Fibroblast of villous mesenchyme (primary cell): Measurements from ENCODE around the gene CALHM5. TPM values are rescaled to one million over a fixed set of nuclear protein-coding genes. Genes with fewer than 3 reads are reported as not detected.

ENCODE experiments used
- DNase-seq: peaks from one replicate; pipeline ENCODE4 v3.0.0-alpha.2; 2010; ENCODE audit warnings: low read depth
- H3K4me3 ChIP-seq: 2 replicates; pipeline ENCODE4 v1.5.1; 2011; ENCODE audit warnings: low read depth, mild to moderate bottlenecking, low read length
- total RNA-seq: library from RNA; depleted of rRNA; stranded (reverse); fragments of >200 nt; gene quantifications from 2 replicates; pipeline ENCODE4 v1.2.3, GENCODE V29; 2012
- TF ChIP-seq, protein P1 (sequence below): IDR thresholded peaks from 2 replicates; pipeline ENCODE4 v1.5.1; 2012; ENCODE audit warnings: low read depth, mild to moderate bottlenecking, low read length; ENCODE audit not compliant: insufficient read depth

Gene CALHM5
- total RNA-seq, 1 donor: 4.7 TPM

DNA sequence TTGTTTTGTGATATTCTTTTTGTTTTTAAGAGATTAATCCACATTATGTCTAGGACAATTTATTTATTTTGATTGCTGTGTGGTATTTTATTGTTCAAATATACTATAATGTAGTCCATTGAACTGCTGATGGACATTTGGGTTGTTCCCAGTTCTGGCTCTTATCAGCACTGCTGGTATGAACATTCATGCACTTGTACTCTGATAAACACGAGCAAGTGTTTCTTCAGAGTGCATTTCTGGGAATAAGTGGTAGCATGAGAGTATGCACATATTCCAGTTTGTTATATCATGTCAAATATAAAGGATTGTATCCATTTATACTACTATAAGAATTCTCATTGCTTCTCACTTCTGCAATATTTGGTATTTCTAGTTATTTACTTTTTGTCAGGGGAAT lies 43.1 kb upstream of the CALHM5 start:
- TF ChIP-seq, protein P1, sequence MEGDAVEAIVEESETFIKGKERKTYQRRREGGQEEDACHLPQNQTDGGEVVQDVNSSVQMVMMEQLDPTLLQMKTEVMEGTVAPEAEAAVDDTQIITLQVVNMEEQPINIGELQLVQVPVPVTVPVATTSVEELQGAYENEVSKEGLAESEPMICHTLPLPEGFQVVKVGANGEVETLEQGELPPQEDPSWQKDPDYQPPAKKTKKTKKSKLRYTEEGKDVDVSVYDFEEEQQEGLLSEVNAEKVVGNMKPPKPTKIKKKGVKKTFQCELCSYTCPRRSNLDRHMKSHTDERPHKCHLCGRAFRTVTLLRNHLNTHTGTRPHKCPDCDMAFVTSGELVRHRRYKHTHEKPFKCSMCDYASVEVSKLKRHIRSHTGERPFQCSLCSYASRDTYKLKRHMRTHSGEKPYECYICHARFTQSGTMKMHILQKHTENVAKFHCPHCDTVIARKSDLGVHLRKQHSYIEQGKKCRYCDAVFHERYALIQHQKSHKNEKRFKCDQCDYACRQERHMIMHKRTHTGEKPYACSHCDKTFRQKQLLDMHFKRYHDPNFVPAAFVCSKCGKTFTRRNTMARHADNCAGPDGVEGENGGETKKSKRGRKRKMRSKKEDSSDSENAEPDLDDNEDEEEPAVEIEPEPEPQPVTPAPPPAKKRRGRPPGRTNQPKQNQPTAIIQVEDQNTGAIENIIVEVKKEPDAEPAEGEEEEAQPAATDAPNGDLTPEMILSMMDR: no peak
- H3K4me3 ChIP-seq: no peak overlapping the region
- DNase-seq: no peak

DNA sequence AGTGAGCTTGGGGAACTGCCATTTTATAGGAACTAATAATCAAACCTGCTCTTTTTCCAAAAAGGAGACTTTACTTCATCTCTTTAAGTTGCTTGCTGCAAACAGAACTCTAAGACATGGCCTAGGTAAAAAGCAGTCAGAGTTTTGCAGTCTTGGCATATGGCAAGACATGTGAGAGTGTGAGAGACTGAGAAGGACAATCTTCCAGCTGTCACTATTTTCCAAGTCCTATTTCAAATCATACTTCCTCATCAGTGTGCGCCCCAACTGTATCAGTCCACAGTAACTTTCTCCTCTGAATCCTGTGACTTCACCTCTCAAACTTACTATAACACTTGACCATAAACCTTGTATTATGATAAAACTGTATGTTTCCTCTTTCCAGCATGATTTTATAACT lies 39.9 kb upstream of the CALHM5 start:
- DNase-seq: no peak
- TF ChIP-seq, protein P1: no peak

DNA sequence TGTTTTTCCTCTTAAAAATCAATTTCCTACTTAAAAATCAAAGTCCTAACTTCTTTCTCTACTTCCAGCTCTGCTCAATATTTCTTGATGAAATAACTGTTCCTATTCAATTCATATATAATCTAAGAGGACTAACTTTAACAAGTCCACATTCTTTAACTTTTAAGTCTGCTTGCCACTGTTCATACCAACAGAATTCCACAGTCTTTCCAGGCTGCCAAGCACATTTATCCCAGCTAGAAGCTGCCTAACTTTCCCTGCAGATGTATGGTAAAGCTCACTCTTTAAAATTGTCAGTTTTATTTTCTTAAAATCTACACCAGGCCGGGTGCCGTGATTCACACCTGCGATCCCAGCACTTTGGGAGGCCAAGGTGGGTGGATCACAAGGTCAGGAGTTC lies 38.7 kb upstream of the CALHM5 start:
- DNase-seq: no peak
- no peak overlapping the region for H3K4me3 ChIP-seq
- TF ChIP-seq, protein P1: no peak

More for the DNA sequence above, 39.9 kb upstream of the CALHM5 start:
- H3K4me3 ChIP-seq: no peak overlapping the region

DNA sequence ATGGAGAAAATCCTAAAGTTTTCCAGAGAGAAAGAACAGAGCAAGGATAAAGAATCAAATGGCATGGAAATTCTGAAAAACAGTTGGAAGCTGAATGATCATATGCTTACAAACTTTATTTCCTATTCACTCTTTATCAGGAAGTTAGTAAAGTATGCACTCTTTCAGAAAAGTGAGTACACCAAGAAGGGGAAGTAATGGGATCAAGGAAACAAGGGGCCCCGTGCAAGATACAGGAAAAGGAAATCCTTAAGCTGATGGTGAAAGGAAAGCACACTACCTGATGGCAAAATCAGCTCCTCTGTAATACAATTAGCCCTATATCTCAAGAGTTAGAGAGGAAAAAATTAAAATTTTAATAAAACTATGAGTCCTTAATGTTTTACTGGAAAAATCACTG lies 36.3 kb upstream of the CALHM5 start:
- TF ChIP-seq, protein P1: no peak

DNA sequence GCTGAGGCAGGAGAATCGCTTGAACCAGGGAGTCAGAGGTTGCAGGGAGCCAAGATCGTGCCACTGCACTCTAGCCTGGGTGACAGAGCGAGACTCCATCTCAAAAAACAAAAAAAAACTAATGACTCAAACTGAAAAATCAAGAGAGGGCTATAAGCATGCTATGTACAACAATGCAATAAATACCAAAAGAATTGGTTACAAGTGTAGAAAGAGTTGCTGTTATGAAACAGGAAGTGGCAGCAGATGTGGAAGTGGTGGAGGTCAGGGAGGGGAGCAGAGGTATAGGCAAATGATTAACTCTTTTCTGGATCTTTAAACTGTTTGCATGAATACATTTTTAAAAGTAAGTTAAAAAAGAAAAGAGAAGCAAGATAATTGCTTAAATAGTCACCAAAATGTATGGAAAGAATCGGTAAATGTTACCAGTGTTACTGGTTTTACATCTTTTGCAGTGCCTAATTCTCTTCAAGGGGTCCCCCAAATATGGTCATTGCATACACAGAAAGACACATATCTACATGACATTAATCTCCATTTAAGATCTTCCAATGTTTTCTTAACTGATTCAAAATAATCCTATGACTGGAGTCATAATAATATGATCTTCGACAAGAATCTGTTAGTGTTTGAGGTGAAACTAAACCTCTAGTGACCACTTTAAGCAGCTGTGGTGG lies 35.3 kb upstream of the CALHM5 start:
- DNase-seq: peak; percentile 29
- TF ChIP-seq, protein P1: no peak
- H3K4me3 ChIP-seq: no peak overlapping the region

More for the DNA sequence above, 36.3 kb upstream of the CALHM5 start:
- DNase-seq: no peak
- no peak overlapping the region for H3K4me3 ChIP-seq

DNA sequence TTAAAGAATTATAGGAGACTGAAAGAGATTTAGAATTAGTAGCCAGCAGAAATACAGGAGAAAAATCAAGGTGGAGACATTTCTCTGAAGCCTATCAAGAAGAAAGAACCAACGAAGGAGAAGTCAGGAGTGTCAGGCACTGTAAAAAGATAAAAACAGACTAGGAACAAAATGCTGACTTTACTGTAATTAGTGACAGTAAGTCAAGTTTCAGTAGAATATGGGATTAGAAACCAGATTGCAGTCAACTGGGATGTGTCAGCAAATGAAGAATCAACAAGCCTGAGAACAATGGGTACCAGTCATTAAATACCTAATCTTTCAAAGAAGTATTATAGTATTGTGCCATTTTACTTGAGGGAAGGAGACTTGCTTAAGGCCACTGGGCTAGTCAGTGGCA lies 28.7 kb upstream of the CALHM5 start:
- TF ChIP-seq, protein P1: no peak
- DNase-seq: no peak
- no peak overlapping the region for H3K4me3 ChIP-seq

DNA sequence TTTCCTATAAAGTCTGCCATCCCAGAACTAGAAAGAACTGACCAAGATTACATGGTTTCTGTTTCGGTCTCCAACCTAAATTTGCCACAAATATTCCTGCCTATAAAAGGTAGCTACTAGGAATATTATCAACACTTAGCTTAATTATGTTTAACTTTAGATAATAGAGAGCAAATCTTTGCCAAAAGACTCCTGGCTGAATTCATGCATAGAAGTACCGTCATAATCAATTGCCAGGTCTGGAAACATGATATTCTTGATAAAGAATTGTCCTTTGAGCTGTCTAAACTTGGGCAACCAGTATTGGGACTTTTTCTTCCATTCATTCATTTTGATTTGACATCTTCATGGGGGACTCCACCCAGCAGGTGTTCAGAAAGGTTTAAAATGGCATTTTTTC lies 27.8 kb upstream of the CALHM5 start:
- DNase-seq: no peak
- TF ChIP-seq, protein P1: no peak
- H3K4me3 ChIP-seq: no peak overlapping the region
